Osteocyte (in vitro differentiated cells): Measurements from ENCODE around the gene AP1S1. TPM values are rescaled to one million over a fixed set of nuclear protein-coding genes. Genes with fewer than 3 reads are reported as not detected.

Source experiments
- DNase-seq: peaks from one replicate; pipeline ENCODE4 v3.0.0; 2021; ENCODE audit warnings: mixed read lengths; ENCODE audit not compliant: unreplicated experiment; ENCODE audit errors: extremely low spot score
- H3K27ac Mint-ChIP-seq: one replicate; pipeline ENCODE4 v1.8.0; 2021; ENCODE audit warnings: mild to moderate bottlenecking, mixed read lengths; ENCODE audit not compliant: unreplicated experiment
- H3K27me3 Mint-ChIP-seq: one replicate; pipeline ENCODE4 v1.8.0; 2021; ENCODE audit warnings: mixed read lengths; ENCODE audit not compliant: unreplicated experiment
- H3K36me3 Mint-ChIP-seq: one replicate; pipeline ENCODE4 v1.8.0; 2021; ENCODE audit warnings: mixed read lengths; ENCODE audit not compliant: unreplicated experiment
- H3K4me1 Mint-ChIP-seq: one replicate; pipeline ENCODE4 v1.8.0; 2021; ENCODE audit warnings: mixed read lengths; ENCODE audit not compliant: unreplicated experiment
- H3K4me3 Mint-ChIP-seq: one replicate; pipeline ENCODE4 v1.8.0; 2021; ENCODE audit warnings: mild to moderate bottlenecking, moderate library complexity, mixed read lengths; ENCODE audit not compliant: unreplicated experiment
- H3K9me3 Mint-ChIP-seq: one replicate; pipeline ENCODE4 v1.8.0; 2021; ENCODE audit warnings: mixed read lengths; ENCODE audit not compliant: unreplicated experiment
- CTCF ChIP-seq: fragments of 200-600 bp; sonication (generic); IDR thresholded peaks from 2 replicates; pipeline ENCODE4 v1.5.0; 2021; ENCODE audit warnings: antibody characterized with exemption, mild to moderate bottlenecking, moderate library complexity
- total RNA-seq: library from RNA; stranded (reverse); gene quantifications from 2 replicates; pipeline ENCODE4 v1.2.1, GENCODE V29; 2021

AP1S1 gene
- total RNA-seq, 1 donor from 2014 or later = 57.9 TPM

- no peak for DNase-seq
- no peaks in the 10 kb centered on the region for H3K9me3 Mint-ChIP-seq
Observed at GRCh38 chr7:101154693-101155102, 422 bp downstream of the AP1S1 start.

GRCh38 chr7:101155303-101155702, 1.0 kb downstream of the AP1S1 start:
- TF ChIP-seq CTCF = no peak
- DNase-seq = no peak
- H3K4me1 Mint-ChIP-seq = peaks cover 12% of the 10 kb centered on the region
- no peaks in the 10 kb centered on the region for H3K9me3 Mint-ChIP-seq
- H3K4me3 Mint-ChIP-seq = peak overlapping the region; percentile 77
- peak overlapping the region; percentile 39 for H3K27ac Mint-ChIP-seq
- H3K36me3 Mint-ChIP-seq = peaks cover 15% of the 10 kb centered on the region
- peaks cover 2% of the 10 kb centered on the region for H3K27me3 Mint-ChIP-seq

More at GRCh38 chr7:101154693-101155102, 422 bp downstream of the AP1S1 start:
- Mint-ChIP-seq H3K36me3 (peaks cover 14% of the 10 kb centered on the region), H3K4me1 (peaks cover 12% of the 10 kb centered on the region), H3K27ac (peak overlapping the region; percentile 39), H3K27me3 (peaks cover 5% of the 10 kb centered on the region), H3K4me3 (peak overlapping the region; percentile 77)
- no peak for TF ChIP-seq CTCF

GRCh38 chr7:101156277-101156676, 2.0 kb downstream of the AP1S1 start:
- DNase-seq = no peak
- Mint-ChIP-seq H3K9me3 (no peaks in the 10 kb centered on the region), H3K36me3 (peaks cover 16% of the 10 kb centered on the region), H3K4me3 (no peak overlapping the region), H3K4me1 (peaks cover 12% of the 10 kb centered on the region), H3K27ac (no peak overlapping the region), H3K27me3 (peaks cover 2% of the 10 kb centered on the region)
- TF ChIP-seq CTCF = peak; percentile 18

DNA sequence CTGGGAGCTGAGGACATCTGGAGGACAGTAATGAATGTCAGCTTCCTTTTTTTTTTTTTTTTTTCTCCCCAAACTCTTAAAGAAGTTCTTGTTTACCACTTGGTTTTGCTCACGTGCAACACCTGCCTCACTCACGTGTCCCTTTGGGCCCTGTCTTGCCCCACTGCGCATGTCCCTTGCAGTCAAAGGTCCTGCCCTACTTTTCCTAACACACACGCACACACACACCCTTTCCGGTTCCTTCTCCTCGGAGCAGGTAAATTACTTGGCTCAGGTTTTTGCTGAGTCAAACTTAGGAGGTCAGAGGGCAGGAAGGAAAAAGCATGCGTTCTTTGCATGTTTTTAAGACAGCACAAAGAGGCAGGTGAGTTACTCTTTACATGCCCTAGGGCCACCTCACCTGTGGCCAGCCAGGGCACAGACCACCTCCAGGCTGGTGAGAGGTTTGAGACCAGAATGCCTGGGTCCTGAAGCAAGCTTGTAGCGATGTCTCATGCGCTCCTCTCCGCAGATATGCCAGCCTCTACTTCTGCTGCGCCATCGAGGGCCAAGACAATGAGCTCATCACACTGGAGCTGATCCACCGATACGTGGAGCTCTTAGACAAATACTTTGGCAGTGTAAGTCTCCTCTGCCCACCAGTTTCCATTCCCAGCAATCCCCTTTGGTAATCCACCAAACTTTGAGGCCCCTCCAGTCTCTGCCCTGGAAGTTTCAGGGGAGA, 2.8 kb downstream of the AP1S1 start:
- DNase-seq = no peak
- Mint-ChIP-seq H3K27me3 (peaks cover 2% of the 10 kb centered on the region), H3K4me3 (no peak overlapping the region), H3K9me3 (no peaks in the 10 kb centered on the region), H3K36me3 (peaks cover 18% of the 10 kb centered on the region), H3K27ac (no peak overlapping the region), H3K4me1 (peaks cover 12% of the 10 kb centered on the region)
- TF ChIP-seq CTCF = no peak

GRCh38 chr7:101159696-101160674, 5.7 kb downstream of the AP1S1 start:
- no peak for TF ChIP-seq CTCF
- DNase-seq = no peak
- H3K27ac Mint-ChIP-seq = no peak overlapping the region
- no peak overlapping the region for H3K4me3 Mint-ChIP-seq
- H3K4me1 Mint-ChIP-seq = peaks cover 24% of the 10 kb centered on the region
- H3K27me3 Mint-ChIP-seq = peaks cover 9% of the 10 kb centered on the region
- H3K9me3 Mint-ChIP-seq = no peaks in the 10 kb centered on the region
- peaks cover 18% of the 10 kb centered on the region for H3K36me3 Mint-ChIP-seq
